HG03571 (cell line): ENCODE data around the gene CDCA3.

Experiments used
- ATAC-seq: cut with Tn5 transposase; IDR thresholded peaks from one replicate; pipeline ENCODE4 v1.9.1; 2021; ENCODE audit not compliant: unreplicated experiment

The CDCA3 gene

DNA sequence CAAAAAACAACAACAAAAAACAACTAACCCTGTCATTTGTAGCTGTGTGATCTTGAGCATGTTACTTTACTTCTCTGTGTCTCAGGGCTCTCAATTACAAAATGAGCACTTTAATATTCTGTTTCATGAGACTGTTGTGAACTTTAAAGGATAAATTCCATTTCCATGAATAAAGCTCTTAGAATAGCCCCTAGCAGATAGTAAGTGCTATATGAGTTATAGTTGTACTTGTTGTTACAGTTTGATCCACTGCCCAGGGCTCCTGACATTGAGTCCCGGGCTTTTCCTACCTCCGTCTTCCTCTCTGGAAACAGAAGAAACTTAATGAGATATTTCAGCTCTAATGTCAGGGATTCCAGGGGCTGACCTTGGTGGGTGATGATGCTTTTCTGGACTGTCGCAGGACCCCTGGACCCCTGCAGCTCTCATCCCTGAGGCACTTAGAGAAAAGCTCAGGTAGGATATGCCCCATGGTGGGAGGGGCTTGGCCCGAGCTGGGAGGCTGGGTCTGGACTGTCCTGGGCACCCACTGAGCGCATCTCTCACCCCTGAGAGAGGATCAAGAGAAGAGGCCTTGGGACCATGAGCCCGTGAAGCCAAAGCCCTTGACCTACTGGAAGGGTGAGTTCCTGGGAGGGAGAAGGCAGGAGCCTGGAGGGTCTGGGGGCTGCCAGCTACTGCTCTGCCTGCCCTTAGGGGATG lies 17.7 kb downstream of the CDCA3 start:
- no peak for ATAC-seq

DNA sequence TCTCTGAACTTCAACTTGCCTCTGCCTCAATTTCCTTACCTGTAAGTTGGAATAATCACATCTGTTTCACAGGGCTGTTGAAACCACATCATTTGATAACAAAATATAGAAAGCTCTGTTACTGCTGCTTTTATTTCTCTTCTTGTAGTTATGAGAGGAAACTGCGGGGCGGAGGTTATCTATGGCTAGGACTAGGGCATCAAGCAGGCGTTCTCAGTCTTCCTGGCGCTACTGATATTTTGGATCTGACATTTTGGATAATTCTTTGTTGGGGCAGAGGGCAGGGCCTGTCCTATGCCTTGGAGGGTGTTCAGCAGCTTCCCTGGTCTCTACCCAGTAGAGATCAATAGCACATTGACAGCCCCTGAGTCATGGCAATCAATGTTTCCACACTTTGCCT lies 19.0 kb downstream of the CDCA3 start:
- no peak for ATAC-seq

DNA sequence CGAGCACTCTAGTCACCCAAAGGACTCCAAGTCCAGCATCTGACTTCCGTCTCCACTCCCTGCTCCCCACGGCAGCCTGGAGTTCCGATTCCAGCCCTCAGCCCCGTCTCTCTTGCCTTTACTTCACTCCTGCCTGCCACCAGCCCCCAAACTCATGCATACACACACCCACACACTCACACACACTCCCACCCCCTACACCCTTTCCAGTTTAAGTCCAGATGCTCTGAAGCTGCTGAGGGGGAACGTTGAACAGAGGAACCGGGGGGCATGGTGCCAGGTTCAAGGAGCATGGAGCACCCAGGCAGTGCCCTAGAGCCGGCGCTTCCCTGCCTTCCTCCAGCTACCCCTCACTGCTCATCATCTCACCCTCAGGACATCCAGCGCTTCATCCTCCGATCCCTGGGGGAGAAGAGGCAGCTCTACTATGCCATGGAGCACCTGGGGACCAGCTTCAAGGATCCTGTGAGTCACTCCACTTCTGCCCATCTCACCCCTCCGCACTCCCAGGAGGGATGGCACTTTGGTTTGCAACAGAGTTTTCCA lies 19.6 kb downstream of the CDCA3 start:
- no peak for ATAC-seq

DNA sequence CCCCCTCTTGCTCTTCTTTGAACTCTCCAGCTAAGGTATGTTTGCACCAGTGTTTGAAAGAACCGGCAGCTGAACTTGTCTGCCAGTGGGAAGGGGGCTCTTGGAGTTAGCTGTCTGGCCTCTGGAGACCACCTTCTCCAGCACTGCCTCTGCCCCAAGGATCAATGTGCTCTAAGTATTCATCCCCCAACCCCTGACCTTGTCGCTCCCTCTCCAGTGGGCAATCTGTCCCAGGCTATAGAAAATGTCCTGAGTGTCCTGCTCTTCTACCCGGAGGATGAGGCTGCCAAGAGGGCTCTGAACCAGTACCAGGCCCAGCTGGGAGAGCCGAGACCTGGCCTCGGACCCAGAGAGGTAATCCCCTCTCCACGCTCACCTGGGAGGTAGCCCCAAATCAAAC lies 20.1 kb downstream of the CDCA3 start:
- no peak for ATAC-seq

DNA sequence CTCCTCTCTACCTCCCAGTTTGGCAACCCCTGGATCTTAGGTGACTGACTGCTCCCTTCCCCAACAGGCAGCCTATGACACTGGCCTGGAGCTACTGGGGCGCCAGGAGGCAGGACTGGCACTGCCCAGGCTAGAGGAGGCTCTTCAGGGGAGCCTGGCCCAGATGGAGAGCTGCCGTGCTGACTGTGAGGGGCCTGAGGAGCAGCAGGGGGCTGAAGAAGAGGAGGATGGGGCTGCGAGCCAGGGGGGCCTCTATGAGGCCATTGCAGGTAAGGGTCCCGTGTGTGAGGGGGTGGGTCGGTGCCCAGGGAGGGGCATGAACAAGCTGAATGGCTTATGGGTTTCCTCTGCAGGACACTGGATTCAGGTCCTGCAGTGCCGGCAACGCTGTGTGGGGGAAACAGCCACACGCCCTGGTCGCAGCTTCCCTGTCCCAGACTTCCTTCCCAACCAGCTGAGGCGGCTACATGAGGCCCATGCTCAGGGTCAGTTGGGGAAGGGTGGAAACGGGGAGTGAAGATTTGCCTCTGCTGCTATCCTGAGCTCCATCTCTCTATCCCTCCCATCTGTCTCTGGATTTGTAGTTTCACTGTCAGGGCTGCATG lies 20.7 kb downstream of the CDCA3 start:
- ATAC-seq: no peak

DNA sequence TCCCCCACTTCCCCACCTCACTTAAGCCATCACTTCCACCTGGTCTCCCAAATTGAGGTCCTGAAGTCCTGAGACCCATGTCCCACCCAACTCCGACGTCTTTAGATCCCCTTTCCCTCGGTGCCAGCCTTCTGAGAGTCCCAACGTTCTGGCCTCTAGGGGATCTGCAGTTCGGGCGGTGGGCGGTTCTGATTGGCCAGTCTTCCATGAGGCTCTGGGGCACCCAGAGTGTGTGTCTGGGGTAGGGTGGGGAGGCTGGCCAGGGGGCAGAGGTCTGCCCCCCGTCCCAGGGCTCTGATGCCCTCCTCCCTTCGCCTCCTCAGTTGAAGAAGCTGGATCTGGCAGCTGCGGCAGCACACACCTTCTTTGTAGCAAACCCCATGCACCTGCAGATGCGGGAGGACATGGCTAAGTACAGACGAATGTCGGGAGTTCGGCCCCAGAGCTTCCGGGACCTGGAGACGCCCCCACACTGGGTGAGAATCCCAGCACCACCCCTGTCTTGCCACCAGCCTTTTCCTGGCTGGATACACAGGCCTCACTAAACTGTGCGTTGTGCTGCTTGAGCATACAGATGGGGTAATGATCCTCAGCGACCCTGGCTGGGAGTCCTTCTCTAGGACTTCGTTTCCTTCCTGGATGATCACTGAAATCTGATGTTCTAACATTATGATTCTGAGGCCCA lies 21.4 kb downstream of the CDCA3 start:
- ATAC-seq: no peak

DNA sequence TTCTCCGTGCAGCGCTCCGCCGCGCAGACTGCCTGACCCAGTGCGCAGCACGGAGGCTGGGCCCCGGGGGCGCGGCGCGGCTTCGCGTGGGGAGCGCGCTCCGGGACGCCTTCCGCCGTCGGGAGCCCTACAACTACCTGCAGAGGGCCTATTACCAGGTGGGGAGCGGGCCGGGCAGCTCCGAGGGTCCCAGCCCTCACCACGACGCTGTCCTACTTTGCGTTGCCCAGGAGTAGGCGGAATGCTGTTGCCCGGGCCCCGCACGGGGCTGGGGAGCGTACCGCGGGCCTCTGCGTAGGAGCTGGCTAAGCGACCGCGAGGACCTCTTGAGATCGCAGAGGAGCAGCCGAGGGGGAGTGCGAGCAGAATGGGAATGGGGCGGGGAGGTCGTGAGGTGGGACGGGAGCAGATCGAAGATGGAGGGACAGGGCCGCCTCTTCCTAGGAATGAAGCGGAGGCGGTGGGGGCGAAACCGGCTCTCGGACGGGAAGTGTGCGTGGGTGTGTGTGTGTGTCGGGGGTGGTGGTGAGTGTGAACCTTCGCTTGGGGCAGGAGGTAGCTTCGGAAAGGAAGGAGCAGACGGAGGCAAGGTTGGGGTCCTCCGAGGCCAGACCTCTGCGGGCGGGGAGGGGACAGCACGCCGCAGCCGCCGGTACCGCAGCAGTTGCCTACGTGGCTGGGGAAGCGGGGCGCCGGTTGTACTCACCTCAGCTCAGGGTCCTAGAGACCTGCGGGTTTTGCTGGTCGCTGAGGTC lies 22.1 kb downstream of the CDCA3 start:
- ATAC-seq: no peak

DNA sequence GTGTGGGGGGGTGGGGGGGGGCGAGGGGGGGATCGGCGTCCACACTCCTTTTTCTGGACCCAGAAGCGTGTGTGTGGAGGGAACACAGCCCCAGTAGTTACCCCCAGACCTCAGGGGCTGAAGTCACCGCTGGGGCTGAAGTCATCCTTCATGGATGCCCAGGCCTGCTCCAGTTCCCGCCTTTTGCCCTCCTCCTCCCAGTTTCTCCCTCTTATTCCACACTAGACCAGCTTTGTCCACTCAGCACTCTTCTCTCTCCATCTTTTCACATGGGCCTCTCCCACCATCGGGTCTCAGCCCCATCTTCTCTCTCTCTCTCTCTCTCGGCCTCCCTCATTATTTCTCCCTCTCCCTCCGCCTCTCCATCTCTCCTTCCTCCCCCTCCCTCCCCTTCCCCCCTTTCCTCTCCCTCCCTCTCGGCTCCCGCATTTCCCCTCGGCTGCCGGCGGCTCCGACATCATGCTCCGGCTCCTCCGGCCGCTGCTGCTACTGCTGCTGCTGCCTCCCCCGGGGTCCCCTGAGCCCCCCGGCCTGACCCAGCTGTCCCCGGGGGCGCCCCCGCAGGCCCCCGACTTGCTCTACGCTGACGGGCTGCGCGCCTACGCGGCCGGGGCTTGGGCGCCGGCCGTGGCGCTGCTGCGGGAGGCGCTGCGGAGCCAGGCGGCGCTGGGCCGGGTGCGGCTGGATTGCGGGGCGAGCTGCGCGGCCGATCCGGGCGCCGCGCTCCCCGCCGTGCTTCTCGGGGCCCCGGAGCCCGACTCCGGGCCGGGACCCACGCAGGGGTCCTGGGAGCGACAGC lies 22.9 kb downstream of the CDCA3 start, which contains the start of gene P3H3:
P3H3 (plus strand) TSS at position 426 of the 799 bp plus-strand sequence; CDS start at position 460, 34 bp downstream.
- ATAC-seq: no peak

DNA sequence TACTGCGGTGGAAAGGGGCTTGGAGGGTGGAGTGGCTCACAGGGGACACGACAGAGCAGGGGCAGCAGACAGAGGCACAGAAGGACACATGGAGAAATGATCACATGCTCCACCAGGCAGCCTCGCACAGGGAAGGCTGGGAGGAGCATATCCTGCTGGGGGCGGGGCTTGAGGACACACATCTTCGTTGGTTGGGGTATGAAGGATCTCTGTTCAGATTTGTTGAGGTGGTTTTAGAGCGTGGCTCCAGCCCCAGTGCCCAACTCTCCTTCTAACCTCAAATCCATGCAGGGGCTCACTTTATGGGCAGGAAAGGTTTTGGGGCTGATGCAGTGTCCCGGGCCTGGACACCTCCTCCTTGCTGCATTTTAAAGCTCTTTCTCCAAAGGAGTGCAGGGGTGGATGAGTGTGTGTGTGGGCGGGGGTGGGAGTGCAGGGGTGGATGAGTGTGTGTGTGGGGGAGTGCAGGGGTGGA lies 23.6 kb downstream of the CDCA3 start:
- no peak for ATAC-seq

DNA sequence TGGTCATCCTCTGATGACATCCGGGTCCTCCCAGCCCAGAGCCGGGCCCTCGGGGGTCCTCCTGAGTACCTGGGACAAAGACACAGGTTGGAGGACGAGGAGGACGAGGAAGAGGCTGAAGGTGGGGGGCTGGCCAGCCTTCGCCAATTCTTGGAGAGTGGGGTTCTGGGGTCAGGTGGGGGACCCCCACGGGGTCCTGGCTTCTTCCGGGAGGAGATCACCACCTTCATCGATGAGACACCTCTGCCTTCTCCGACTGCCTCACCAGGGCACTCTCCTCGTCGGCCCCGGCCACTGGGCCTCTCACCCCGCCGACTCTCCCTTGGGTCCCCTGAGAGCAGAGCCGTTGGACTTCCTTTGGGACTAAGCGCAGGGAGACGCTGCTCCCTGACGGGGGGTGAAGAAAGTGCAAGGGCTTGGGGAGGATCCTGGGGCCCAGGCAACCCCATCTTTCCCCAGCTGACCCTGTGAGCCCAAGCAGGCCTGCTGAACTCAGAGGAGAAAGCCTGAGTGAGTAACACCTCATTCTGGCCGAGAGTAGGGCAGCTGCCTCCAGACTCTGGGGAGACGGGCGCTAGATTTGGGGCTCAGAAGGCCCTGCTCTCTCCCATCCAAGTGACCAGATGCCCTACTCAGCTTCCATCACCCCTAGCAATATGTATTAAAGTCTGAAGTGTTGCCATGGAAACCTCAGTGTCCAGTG lies 24.2 kb downstream of the CDCA3 start:
- ATAC-seq: no peak

DNA sequence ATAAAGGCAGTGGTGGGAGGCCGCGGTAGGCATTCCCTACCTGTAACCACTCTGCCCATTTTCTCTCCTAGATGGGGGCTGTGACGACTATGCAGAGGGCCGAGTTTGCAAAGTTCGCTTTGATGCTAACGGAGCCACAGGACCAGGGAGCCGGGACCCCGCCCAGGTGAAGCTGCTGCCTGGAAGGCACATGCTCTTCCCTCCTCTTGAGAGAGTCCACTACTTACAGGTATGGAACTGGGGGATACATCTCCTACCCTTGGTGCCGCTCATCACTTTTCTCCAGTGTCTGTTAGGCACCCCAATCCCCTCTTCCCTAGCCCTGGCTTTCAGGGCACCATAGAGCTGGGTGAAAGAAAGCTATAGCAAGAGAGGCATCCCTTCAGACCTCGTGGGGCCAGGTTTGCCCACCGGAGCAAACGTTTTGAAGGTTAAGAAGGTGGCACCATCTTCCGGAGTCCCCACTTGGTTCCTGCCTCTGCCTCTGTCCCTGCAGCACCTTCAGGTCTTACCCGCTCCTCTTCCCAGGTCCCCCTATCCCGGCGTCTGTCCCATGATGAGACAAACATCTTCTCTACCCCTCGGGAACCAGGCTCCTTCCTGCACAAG lies 24.9 kb downstream of the CDCA3 start:
- ATAC-seq: no peak

DNA sequence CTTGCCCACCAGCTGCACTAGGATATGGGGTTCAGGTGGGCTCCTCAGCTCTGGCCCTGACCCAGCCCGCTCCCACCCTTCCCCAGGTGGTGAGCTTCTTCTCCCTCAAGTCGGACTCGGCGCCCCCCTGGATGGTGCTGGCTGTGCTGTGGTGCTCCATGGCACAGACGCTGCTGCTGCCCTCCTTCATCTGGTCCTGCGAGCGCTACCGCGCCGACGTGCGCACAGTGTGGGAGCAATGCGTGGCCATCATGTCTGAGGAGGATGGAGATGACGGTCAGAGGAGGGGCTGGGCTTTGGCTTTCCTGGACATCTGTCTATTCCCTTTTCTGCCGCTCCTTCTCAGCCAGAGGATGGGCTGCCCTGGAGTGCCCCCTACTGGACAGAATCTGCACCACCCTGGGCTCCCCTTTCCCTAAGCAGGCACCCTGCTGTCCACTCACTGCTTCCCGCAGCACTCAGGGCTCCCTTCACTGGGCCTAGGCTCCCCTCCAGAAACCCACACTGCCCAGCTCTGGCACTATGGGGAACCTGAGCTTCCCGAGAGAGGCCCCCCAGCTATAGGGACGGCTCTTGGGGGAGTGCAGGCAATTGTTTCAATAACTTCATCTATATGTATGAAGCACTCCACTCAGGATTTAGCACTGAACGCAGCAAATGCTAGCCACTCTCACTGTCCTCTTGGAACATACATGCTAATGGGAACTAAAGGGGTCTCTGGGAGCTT lies 25.5 kb downstream of the CDCA3 start:
- ATAC-seq: no peak

DNA sequence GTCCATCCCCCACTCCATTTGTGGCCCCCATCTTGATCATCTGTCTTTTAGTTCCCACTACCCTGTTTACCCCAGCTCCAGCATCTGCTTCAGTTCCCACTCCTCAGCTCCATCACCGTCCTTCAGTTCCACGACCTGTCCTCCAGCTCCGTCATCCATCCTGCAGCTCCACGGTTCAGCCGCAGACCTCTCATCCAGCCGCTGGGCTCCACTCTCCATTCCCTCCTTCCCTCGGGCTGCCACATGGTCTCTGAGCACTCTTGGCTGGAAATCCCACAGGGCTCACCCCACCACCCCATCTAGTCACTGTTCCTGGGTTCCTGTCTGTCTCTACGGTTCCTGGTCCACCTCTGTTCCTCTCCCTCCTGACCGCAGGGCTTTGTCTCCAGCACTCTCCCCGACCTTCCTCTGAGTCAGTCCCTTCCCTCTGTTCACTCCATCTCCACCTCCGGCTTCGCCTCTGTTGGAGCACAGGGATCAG lies 26.1 kb downstream of the CDCA3 start:
- no peak for ATAC-seq

DNA sequence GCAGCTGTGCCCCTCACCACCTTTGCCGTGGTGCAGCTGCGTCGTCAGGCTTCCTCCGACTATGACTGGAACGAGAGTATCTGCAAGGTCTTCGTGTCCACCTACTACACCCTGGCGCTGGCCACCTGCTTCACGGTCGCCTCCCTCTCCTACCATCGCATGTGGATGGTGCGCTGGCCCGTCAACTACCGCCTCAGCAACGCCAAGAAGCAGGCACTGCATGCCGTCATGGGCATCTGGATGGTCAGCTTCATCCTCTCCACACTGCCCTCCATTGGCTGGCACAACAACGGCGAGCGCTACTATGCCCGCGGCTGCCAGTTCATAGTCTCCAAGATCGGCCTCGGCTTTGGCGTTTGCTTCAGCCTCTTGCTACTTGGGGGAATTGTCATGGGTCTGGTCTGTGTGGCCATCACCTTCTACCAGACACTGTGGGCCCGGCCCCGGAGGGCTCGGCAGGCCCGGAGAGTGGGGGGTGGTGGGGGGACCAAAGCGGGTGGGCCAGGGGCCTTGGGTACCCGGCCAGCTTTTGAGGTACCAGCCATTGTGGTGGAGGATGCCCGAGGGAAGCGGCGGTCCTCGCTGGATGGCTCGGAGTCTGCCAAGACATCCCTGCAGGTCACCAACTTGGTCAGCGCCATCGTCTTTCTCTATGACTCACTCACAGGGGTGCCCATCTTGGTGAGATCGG lies 26.9 kb downstream of the CDCA3 start:
- no peak for ATAC-seq

DNA sequence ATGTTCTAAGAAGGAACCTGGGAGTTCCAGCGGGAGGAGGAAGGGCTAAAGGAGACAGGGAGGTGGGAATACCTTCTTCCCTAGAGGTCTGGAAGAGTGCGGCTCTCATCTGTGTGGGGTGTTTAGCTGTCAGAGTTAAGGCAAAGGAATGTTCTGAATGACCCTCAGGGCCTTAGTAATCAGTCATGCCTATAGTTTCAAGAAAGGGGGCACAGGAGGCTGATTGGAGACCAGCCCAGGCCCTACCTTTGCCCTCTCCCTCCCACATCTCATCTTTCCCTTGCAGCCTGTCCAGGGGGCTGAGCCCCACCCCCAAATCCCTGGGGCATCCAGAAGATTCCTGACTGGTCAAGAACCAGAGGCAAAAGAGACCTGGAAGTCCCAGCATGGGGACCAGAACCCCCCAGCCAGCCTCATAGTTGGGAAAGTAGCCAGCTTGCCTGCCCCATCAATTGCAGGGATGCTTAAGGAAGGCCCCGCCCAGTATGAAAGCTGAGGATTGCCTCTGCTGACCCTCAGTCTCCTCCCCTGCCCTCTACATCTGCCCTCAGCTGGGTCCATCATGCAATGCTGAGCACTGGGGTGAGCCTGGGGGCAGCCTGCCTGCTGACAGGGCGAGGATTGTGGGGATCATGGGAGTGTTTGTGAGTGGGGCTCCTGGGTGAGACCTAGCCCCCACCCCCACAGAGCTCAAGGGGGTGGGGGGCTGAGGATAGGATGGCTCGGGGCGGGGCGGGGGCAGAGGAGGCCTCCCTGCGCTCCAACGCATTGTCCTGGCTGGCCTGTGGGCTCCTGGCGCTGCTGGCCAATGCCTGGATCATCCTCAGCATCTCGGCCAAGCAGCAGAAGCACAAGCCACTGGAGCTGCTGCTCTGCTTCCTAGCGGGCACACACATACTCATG lies 27.7 kb downstream of the CDCA3 start:
- no peak for ATAC-seq

DNA sequence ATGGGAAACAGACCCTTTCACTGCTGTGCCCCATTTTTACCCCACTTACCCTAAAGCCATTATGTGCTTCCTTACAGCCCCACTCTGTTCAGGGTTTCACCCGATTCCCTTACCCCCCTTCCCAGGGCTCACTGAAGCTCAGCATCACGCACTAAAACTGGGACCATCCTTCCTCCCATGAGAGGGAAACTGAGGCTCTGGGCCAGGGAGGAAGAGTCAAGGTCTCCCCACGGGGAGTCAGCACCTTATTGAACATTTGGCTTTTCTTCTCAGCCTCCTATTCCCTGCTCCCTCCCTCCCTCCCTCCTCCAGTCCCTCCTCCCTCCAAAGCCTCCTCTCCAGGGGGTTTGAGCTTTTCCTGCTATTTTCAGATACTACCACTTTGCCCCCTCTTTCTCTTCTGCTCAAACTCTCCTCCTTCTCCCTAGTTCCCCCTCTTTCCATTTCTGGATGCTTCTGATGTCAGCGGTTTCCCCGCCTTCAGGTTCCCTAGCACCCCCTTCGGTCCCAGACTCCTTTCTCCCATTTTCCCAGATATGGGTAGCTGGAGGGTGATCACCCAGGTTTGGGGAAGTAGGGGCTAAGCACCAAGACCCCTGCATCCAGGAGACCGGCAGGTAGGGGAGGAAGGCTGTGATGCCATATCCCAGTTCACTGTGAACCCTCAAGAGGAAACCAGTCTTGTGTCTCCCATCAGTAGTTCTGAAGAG lies 28.5 kb downstream of the CDCA3 start:
- no peak for ATAC-seq
